Mucosa of gallbladder (tissue), 1 donor: ENCODE results near the gene DHX32. TPM values are rescaled to one million over a fixed set of nuclear protein-coding genes. Genes with fewer than 3 reads are reported as not detected.
"Not testable (repeated sequence)": the region's sequence is repeated elsewhere in the genome, so short reads cannot be mapped to it uniquely, and the experiment has no call there.

Experiments used
- DNase-seq: peaks from one replicate; pipeline ENCODE4 v3.0.0-alpha.2; 2020; ENCODE audit warnings: low spot score
- total RNA-seq: library from RNA; stranded (reverse); gene quantifications from one replicate; pipeline ENCODE4 v1.2.1, GENCODE V29; 2021
- donor health status: DM: no; HTN: no; CAD: no.

Gene DHX32
- total RNA-seq, 1 donor from 2014 or later = 31.7 TPM

- peak; percentile 92 for DNase-seq
Measured at GRCh38 chr10:125896088-125896934, 15.2 kb upstream of the DHX32 start, which contains the start of gene FANK1. FANK1 (plus strand) TSS chr10:125896564; CDS start chr10:125896643, 79 bp downstream.

- DNase-seq = peak; percentile 45
Measured at GRCh38 chr10:125895130-125896087, 14.3 kb upstream of the DHX32 start.

GRCh38 chr10:125894176-125894575 lies 13.1 kb upstream of the DHX32 start:
- DNase-seq = not testable (repeated sequence)

- DNase-seq = not testable (repeated sequence)
Measured at GRCh38 chr10:125892402-125892801, 11.3 kb upstream of the DHX32 start.

- not testable (repeated sequence) for DNase-seq
Measured at GRCh38 chr10:125889441-125889840, 8.3 kb upstream of the DHX32 start.

GRCh38 chr10:125886914-125887512 lies 5.9 kb upstream of the DHX32 start:
- no peak for DNase-seq

- DNase-seq = no peak
Measured at GRCh38 chr10:125883211-125883610, 2.1 kb upstream of the DHX32 start.

GRCh38 chr10:125882596-125882995 lies 1.5 kb upstream of the DHX32 start:
- no peak for DNase-seq

GRCh38 chr10:125880719-125881118 lies 373 bp downstream of the DHX32 start:
- no peak for DNase-seq

GRCh38 chr10:125878957-125879835 lies 1.9 kb downstream of the DHX32 start:
- DNase-seq = no peak

- DNase-seq = no peak
Measured at GRCh38 chr10:125871338-125871737, 9.8 kb downstream of the DHX32 start.

GRCh38 chr10:125868372-125868975 lies 12.6 kb downstream of the DHX32 start:
- no peak for DNase-seq

- DNase-seq = no peak
Measured at GRCh38 chr10:125866421-125867029, 14.6 kb downstream of the DHX32 start.

GRCh38 chr10:125865120-125865519 lies 16.0 kb downstream of the DHX32 start:
- no peak for DNase-seq

- DNase-seq = no peak
Measured at GRCh38 chr10:125859128-125859817, 21.8 kb downstream of the DHX32 start.

GRCh38 chr10:125857185-125857760 lies 23.8 kb downstream of the DHX32 start:
- no peak for DNase-seq

- no peak for DNase-seq
Measured at GRCh38 chr10:125852487-125852886, 28.6 kb downstream of the DHX32 start.

- DNase-seq = no peak
Measured at GRCh38 chr10:125850766-125851731, 30.0 kb downstream of the DHX32 start.
